Osteoblast (primary cell): ENCODE data around the gene HACD1. TPM values are rescaled to one million over a fixed set of nuclear protein-coding genes. Genes with fewer than 3 reads are reported as not detected.
A peak's percentile ranks its signal among the peaks of the same experiment; 100 is the strongest.

Source experiments
- DNase-seq: peaks from one replicate; pipeline ENCODE4 v3.0.0; 2011; ENCODE audit warnings: low spot score, mixed read lengths; ENCODE audit not compliant: insufficient read length; ENCODE audit errors: missing footprints
- H2AFZ ChIP-seq: 2 replicates; pipeline ENCODE4 v1.6.0; 2011; ENCODE audit warnings: mild to moderate bottlenecking, low read length
- H3K27ac ChIP-seq: 2 replicates; pipeline ENCODE4 v1.5.1; 2011; ENCODE audit warnings: mild to moderate bottlenecking, low read depth, low read length, moderate library complexity
- H3K27me3 ChIP-seq: 2 replicates; pipeline ENCODE4 v1.6.0; 2012; ENCODE audit warnings: mild to moderate bottlenecking, control low read depth, inconsistent platforms, low read length, moderate library complexity; ENCODE audit not compliant: insufficient read depth
- H3K36me3 ChIP-seq: 2 replicates; pipeline ENCODE4 v1.5.1; 2011; ENCODE audit warnings: mild to moderate bottlenecking, low read length, control low read depth, moderate library complexity; ENCODE audit not compliant: insufficient read depth
- H3K4me1 ChIP-seq: 2 replicates; pipeline ENCODE4 v1.5.1; 2011; ENCODE audit warnings: mild to moderate bottlenecking, low read length, control low read depth, moderate library complexity; ENCODE audit not compliant: insufficient read depth
- H3K4me2 ChIP-seq: 2 replicates; pipeline ENCODE4 v1.6.0; 2011; ENCODE audit warnings: mild to moderate bottlenecking, low read length; ENCODE audit not compliant: insufficient read depth
- H3K4me3 ChIP-seq: fragments of 200-600 bp; sonication (generic); 3 replicates; pipeline ENCODE4 v1.5.1; 2012; ENCODE audit warnings: mild to moderate bottlenecking, low read length, inconsistent platforms; ENCODE audit not compliant: insufficient read depth
- H3K79me2 ChIP-seq: 2 replicates; pipeline ENCODE4 v1.6.0; 2012; ENCODE audit warnings: mild to moderate bottlenecking, low read length, control low read depth, inconsistent platforms; ENCODE audit not compliant: insufficient read depth
- H3K9me3 ChIP-seq: 2 replicates; pipeline ENCODE4 v1.5.1; 2011; ENCODE audit warnings: low read depth, low read length, control low read depth
- H4K20me1 ChIP-seq: 2 replicates; pipeline ENCODE4 v1.6.0; 2012; ENCODE audit warnings: mild to moderate bottlenecking, low read length, control low read depth; ENCODE audit not compliant: insufficient read depth
- total RNA-seq: library from RNA; depleted of rRNA; stranded (reverse); fragments of >200 nt; gene quantifications from 2 replicates; pipeline ENCODE4 v1.2.3, GENCODE V29; 2012
- TF ChIP-seq, protein P1 (sequence below): IDR thresholded peaks from 2 replicates; pipeline ENCODE4 v1.5.1; 2011; ENCODE audit warnings: mild to moderate bottlenecking, low read depth, low read length, moderate library complexity; ENCODE audit errors: extremely low read depth

HACD1 gene
- total RNA-seq, 1 donor: 30.0 TPM

DNA sequence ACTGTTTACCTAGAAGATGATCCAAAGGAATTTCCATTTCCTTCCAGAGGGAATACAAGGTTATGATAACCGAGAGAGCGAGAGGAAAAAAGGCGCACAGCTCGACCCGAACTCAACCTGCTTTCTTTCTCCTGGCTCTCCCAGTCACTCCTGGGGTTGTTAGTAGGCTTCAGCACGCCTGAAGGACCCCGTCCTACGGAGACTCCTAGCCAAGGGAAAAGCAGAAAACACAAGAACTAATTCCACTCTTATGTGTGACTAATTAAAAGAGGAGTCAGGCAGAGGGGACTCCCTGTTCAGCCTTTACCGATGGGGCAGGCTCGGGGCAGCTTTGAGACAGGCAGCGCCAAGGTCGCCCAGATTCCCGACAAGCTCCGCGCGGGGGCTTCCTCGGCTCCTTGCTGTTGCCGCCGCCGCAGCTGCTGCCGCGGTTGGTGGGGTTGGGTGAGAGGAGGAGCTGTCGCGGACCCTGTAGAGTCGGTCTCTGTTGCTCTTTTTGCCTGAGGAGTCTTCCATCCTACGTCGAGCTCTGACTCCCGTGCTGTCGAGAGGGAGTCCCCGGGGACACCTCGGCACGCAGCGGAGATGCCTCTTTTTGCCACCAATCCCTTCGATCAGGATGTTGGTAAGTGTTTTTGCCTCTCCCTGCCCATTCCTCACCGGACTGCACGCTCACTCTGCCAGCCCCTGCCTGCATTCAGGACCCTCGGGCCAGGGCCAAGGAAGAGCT is 26.7 kb upstream of the HACD1 start, which contains the start of gene STAM:
Gene STAM, plus strand, starts transcription at position 397 of the 730 bp plus-strand sequence. Its CDS starts 189 bp downstream, at position 586.
- peak; percentile 92 for DNase-seq
- peaks cover 23% of the 10 kb centered on the region for H3K4me1 ChIP-seq
- H3K36me3 ChIP-seq: peaks cover 1% of the 10 kb centered on the region
- H4K20me1 ChIP-seq: peaks cover 11% of the 10 kb centered on the region
- peaks cover 61% of the 10 kb centered on the region for H3K79me2 ChIP-seq
- H2AFZ ChIP-seq: peak within 1 kb of the TSS; percentile 95
- H3K4me2 ChIP-seq: peak within 1 kb of the TSS; percentile 88
- no peaks in the 10 kb centered on the region for H3K27me3 ChIP-seq
- H3K4me3 ChIP-seq: peak within 1 kb of the TSS; percentile 86
- H3K27ac ChIP-seq: peak within 1 kb of the TSS; percentile 99
- TF ChIP-seq, protein P1, sequence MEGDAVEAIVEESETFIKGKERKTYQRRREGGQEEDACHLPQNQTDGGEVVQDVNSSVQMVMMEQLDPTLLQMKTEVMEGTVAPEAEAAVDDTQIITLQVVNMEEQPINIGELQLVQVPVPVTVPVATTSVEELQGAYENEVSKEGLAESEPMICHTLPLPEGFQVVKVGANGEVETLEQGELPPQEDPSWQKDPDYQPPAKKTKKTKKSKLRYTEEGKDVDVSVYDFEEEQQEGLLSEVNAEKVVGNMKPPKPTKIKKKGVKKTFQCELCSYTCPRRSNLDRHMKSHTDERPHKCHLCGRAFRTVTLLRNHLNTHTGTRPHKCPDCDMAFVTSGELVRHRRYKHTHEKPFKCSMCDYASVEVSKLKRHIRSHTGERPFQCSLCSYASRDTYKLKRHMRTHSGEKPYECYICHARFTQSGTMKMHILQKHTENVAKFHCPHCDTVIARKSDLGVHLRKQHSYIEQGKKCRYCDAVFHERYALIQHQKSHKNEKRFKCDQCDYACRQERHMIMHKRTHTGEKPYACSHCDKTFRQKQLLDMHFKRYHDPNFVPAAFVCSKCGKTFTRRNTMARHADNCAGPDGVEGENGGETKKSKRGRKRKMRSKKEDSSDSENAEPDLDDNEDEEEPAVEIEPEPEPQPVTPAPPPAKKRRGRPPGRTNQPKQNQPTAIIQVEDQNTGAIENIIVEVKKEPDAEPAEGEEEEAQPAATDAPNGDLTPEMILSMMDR: no peak
- H3K9me3 ChIP-seq: no peaks in the 10 kb centered on the region

DNA sequence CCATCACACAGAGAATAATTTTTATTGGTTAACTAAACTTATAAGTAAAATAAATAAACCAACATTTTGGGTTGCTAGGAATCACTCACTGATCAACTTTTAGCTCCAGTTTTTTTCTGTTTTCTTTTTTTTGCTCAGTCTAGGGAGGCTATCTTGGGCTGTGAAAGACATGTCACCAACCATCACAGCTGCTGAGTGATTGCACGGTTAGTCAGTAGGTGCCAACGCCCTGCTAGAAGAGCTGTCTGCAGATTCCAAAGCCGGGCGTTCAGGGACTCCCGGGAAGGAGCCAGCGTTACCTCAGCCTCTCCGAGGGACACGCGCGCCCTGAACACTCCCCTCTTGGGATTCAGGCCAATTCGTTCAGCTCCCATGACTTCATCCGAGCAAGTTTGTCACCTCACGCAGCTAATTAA is 26.2 kb upstream of the HACD1 start:
- no peaks in the 10 kb centered on the region for H3K36me3 ChIP-seq
- peak overlapping the region; percentile 95 for H2AFZ ChIP-seq
- peak overlapping the region; percentile 99 for H3K27ac ChIP-seq
- H3K9me3 ChIP-seq: no peaks in the 10 kb centered on the region
- peak overlapping the region; percentile 88 for H3K4me2 ChIP-seq
- no peaks in the 10 kb centered on the region for H3K27me3 ChIP-seq
- H3K79me2 ChIP-seq: peaks cover 55% of the 10 kb centered on the region
- TF ChIP-seq, protein P1: no peak
- peaks cover 23% of the 10 kb centered on the region for H3K4me1 ChIP-seq
- peak overlapping the region; percentile 86 for H3K4me3 ChIP-seq
- DNase-seq: peak; percentile 91
- H4K20me1 ChIP-seq: peaks cover 11% of the 10 kb centered on the region

DNA sequence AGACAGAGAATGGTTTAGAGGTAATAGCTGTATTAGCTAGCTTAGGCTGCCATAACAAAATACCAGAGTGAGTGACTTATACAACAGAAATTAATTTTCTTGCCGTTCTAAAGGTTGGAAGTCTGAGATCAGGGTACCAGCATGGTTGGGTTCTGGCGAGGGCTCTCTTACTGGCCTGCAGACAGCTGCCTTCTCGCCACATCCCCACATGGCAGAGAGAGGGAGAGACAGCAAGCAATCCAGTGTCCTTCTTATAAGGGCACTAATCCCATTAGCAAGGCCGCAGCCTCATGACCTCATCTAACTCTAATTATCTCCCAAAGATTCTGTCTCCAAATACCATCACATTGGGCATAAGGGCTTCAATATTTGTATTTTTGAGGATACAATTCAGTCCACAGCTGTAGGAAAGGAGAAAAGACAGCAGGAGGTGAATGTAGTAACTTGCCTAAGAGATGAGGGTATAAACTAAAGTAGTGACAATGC is 23.2 kb upstream of the HACD1 start:
- Histone ChIP-seq H2AFZ (no peak overlapping the region), H3K9me3 (no peaks in the 10 kb centered on the region), H3K27me3 (no peaks in the 10 kb centered on the region), H3K27ac (no peak overlapping the region), H3K36me3 (no peaks in the 10 kb centered on the region), H3K4me1 (peaks cover 15% of the 10 kb centered on the region), H3K4me3 (no peak overlapping the region), H4K20me1 (peaks cover 8% of the 10 kb centered on the region), H3K79me2 (peaks cover 25% of the 10 kb centered on the region), H3K4me2 (no peak overlapping the region)
- no peak for DNase-seq
- TF ChIP-seq, protein P1: no peak

DNA sequence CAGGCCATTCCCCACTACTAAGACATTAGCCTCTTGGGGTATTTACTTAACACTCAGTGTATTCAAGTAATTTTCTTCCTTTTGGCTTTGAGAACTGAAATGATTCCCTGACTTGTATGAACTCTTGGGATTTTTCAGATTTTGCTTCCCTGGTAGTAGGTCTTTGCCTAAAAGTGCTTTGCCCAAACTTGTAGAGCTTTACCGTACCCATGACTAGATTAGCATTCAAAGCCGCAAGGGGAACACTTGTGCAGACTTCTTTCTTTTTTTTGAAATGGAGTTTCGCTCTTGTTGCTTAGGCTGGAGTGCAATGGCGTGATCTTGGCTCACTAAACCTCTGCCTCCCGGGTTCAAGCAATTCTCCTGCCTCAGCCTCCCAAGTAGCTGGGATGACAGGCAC is 20.7 kb upstream of the HACD1 start:
- Histone ChIP-seq H3K79me2 (peaks cover 10% of the 10 kb centered on the region), H3K27me3 (no peaks in the 10 kb centered on the region), H3K4me3 (no peak overlapping the region), H3K9me3 (no peaks in the 10 kb centered on the region), H3K4me1 (peaks cover 6% of the 10 kb centered on the region), H3K36me3 (no peaks in the 10 kb centered on the region), H4K20me1 (no peaks in the 10 kb centered on the region), H3K4me2 (no peak overlapping the region), H2AFZ (no peak overlapping the region), H3K27ac (no peak overlapping the region)
- DNase-seq: no peak
- TF ChIP-seq, protein P1: no peak
